HG03060 (cell line): ENCODE data around the gene PTPRD.

Experiments
- ATAC-seq: cut with Tn5 transposase; IDR thresholded peaks from one replicate; pipeline ENCODE4 v1.9.1; 2021; ENCODE audit warnings: low read depth, moderate number of reproducible peaks; ENCODE audit not compliant: unreplicated experiment

Gene PTPRD

DNA sequence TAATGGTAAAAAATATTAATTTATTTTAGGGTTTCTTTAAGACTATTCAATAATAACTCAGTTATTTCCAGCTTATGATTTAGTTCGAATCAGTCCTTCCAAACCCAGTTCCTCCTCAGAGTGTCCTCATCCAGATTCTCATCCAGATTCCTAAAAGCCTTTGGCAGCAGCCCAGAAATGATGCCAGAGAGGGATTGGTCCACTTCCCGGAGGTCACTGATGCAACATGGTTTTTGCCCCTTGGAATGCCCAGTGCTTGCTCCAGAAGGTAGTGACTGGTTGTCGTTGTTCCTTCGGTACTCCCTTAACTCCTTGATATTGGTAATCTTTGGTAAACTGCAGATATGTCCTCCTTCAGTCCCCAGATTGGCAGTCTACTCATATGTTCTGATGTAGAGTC is 2320.1 kb downstream of the PTPRD start:
- ATAC-seq = no peak

DNA sequence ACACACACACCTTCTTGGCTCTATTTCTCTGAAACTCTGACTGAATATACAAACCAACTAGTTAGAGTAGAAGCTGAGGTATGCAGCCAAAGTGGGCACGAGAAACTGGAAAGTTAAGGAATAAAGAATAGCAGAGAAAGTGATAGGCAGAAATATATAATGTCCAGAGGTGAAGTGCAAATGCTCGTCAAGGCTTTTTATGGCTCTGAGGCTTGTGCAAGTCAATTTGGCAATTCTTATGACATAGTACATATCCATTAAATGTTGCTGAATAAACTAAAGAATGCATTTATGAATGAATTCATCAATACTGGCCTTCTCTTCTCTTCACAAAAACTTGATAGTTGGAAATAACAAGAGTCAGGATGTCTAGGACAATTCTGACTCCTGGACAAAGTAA is 2323.1 kb downstream of the PTPRD start:
- no peak for ATAC-seq

DNA sequence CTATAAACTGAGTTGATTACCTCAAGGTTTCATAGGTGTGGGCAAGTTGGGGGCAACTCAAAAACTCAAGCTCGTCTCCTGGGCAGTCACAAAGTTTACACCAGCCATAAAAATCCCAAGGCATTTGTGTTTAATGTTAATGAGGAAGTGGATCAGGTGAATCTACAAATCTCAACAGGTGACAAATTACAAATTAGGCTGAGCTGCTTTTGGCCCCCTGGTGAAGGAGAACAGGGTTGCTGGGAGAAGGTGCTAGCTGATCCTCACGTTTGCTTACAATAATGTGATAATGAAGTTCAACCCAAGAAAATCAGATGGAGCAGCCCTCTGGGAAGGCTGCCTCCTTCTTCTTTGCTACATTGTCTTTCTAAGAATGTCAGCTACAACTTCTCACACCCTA is 2324.8 kb downstream of the PTPRD start:
- ATAC-seq = no peak

- no peak for ATAC-seq
Measured at GRCh38 chr9:8287501-8287900, 2325.3 kb downstream of the PTPRD start.

GRCh38 chr9:8284884-8285283 is 2327.9 kb downstream of the PTPRD start:
- ATAC-seq = no peak

GRCh38 chr9:8282535-8282934 is 2330.3 kb downstream of the PTPRD start:
- no peak for ATAC-seq

- ATAC-seq = no peak
Measured at GRCh38 chr9:8280811-8281210, 2332.0 kb downstream of the PTPRD start.

DNA sequence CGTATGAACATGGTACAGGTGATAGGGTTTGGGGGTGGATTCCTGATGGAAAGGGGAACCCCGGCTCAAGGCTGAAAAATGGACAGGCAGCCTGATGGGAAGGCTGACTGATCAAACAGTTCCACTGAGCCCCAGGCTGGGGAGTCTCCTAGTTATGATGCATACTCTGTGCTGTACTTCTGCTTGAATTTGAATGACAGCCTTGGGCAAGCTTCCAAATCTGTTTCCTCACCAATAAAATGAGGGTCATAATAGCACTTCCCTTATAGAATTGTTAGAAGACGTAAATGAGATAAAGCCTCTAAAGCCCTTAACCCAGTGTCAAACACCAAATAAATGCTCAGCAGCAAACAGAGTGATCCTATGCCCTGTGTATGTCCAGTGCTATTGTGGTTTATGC is 2334.8 kb downstream of the PTPRD start:
- ATAC-seq = no peak

- no peak for ATAC-seq
Measured at GRCh38 chr9:8270235-8270634, 2342.6 kb downstream of the PTPRD start.

- no peak for ATAC-seq
Measured at GRCh38 chr9:8268881-8269280, 2343.9 kb downstream of the PTPRD start.

DNA sequence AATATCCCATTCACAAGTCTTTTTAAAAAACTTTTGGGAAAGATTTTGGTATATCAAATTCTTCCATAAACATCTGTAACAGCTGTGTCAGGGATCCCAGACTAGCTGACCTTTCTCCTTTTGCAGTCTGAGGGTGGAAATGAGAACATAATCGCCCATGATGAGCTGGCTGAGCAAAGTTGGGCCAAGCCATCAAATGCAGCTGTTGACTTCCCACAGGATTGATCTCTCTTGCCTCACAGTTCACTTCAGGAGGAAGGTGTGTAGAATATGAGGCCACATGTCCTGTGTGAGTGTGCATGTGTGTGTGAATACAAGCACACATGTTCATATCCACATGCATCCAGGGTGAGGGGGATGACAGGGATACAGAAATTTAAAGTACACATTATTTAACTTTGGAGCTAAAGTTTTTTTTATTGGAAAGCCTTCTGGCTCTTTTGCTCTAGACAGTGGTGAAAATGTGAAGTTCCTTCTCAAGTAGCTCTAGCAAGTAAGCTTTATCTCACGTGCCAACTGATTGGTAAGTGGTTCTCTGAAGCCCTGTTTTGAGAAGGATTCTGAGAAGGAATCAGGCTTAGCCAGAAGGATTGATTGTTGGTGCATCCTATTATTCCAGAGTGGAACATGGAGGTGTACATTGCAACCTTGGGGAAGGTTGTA is 2344.5 kb downstream of the PTPRD start:
- ATAC-seq = no peak

DNA sequence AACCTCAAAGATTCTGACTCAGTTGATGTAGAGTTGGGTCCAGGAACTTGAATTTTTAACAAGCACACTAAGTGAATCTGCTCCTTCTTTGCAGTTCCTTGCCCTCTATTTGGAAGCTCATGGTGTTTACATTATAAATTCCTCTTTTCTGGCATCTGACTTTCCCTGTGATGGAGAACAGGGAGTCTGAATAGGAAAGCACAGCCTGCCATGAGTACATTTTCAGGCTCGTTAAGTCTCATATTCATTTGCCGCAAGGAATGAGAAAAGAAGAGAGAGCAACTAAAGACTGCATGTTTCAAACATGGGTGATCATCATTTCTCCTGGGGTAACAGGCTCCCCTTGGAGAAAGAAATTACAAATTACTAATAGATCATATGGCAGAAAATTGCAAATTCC is 2345.2 kb downstream of the PTPRD start:
- ATAC-seq = no peak

- ATAC-seq = no peak
Measured at GRCh38 chr9:8266861-8267260, 2345.9 kb downstream of the PTPRD start.

GRCh38 chr9:8265281-8265680 is 2347.5 kb downstream of the PTPRD start:
- no peak for ATAC-seq
